OCI-LY7 (cell line): ENCODE measurements around the gene CEP164.

ENCODE experiments used
- CTCF ChIP-seq: fragments of 200-600 bp; sonication (generic); conservative IDR thresholded peaks from 2 replicates; pipeline ENCODE4 v1.5.1; 2014; ENCODE audit warnings: mild to moderate bottlenecking, antibody characterized with exemption, low read length, moderate library complexity, mixed read lengths
- EZH2phosphoT487 ChIP-seq: fragments of 200-600 bp; sonication (generic); IDR thresholded peaks from 2 replicates; pipeline ENCODE4 v1.6.1; 2018; ENCODE audit warnings: low read depth, borderline replicate concordance, mild to moderate bottlenecking, mixed run types, antibody characterized with exemption, low read length, moderate library complexity, mixed read lengths

GRCh38 chr11:117356126-117356890, 28.7 kb downstream of the CEP164 start:
- TF ChIP-seq CTCF (no peak), EZH2phosphoT487 (no peak)
